GM21619 (cell line): Measurements from ENCODE around the gene GPR78.

ENCODE experiments used
- ATAC-seq: cut with Tn5 transposase; IDR thresholded peaks from one replicate; pipeline ENCODE4 v1.9.1; 2021; ENCODE audit not compliant: unreplicated experiment

Gene GPR78

GRCh38 chr4:8546766-8547107 is 33.5 kb upstream of the GPR78 start:
- ATAC-seq = no peak

- ATAC-seq = no peak
Measured at GRCh38 chr4:8547108-8547911, 32.9 kb upstream of the GPR78 start.

- no peak for ATAC-seq
Measured at GRCh38 chr4:8547912-8548730, 32.1 kb upstream of the GPR78 start.

- no peak for ATAC-seq
Measured at GRCh38 chr4:8548731-8549351, 31.4 kb upstream of the GPR78 start.

GRCh38 chr4:8549352-8549931 is 30.8 kb upstream of the GPR78 start:
- no peak for ATAC-seq

GRCh38 chr4:8550691-8551090 is 29.5 kb upstream of the GPR78 start:
- ATAC-seq = no peak

GRCh38 chr4:8552024-8552423 is 28.2 kb upstream of the GPR78 start:
- ATAC-seq = no peak

- no peak for ATAC-seq
Measured at GRCh38 chr4:8552581-8553205, 27.5 kb upstream of the GPR78 start.

GRCh38 chr4:8553216-8553615 is 27.0 kb upstream of the GPR78 start:
- ATAC-seq = no peak

GRCh38 chr4:8553991-8554405 is 26.2 kb upstream of the GPR78 start:
- ATAC-seq = no peak

GRCh38 chr4:8554555-8555100 is 25.6 kb upstream of the GPR78 start:
- ATAC-seq = no peak

GRCh38 chr4:8555716-8556115 is 24.5 kb upstream of the GPR78 start:
- no peak for ATAC-seq

GRCh38 chr4:8556341-8557150 is 23.6 kb upstream of the GPR78 start:
- no peak for ATAC-seq

GRCh38 chr4:8557151-8558076 is 22.8 kb upstream of the GPR78 start:
- no peak for ATAC-seq

GRCh38 chr4:8558080-8558960 is 21.9 kb upstream of the GPR78 start:
- no peak for ATAC-seq

- no peak for ATAC-seq
Measured at GRCh38 chr4:8559011-8559410, 21.2 kb upstream of the GPR78 start.

- no peak for ATAC-seq
Measured at GRCh38 chr4:8559524-8560264, 20.5 kb upstream of the GPR78 start.
